GM19193 (cell line): Measurements from ENCODE around the gene ADISSP.
A peak's percentile ranks its signal among the peaks of the same experiment; 100 is the strongest.

Source experiments
- POLR2A ChIP-seq: IDR thresholded peaks from 4 replicates; pipeline ENCODE4 v1.6.1; 2011; ENCODE audit not compliant: insufficient read depth, insufficient read length; ENCODE audit errors: extremely low read depth

Gene ADISSP

GRCh38 chr20:3802524-3803239 lies 35.1 kb upstream of the ADISSP start:
- TF ChIP-seq POLR2A = no peak

- no peak for TF ChIP-seq POLR2A
Observed at GRCh38 chr20:3801846-3802245, 34.3 kb upstream of the ADISSP start.

- no peak for TF ChIP-seq POLR2A
Observed at GRCh38 chr20:3801299-3801698, 33.7 kb upstream of the ADISSP start.

- TF ChIP-seq POLR2A = no peak
Observed at GRCh38 chr20:3800878-3801260, 33.3 kb upstream of the ADISSP start.

GRCh38 chr20:3800256-3800877 lies 32.8 kb upstream of the ADISSP start:
- TF ChIP-seq POLR2A = no peak

- no peak for TF ChIP-seq POLR2A
Observed at GRCh38 chr20:3798908-3799248, 31.3 kb upstream of the ADISSP start.

- no peak for TF ChIP-seq POLR2A
Observed at GRCh38 chr20:3798373-3798768, 30.8 kb upstream of the ADISSP start.

- no peak for TF ChIP-seq POLR2A
Observed at GRCh38 chr20:3797592-3798372, 30.2 kb upstream of the ADISSP start.

- no peak for TF ChIP-seq POLR2A
Observed at GRCh38 chr20:3797226-3797545, 29.6 kb upstream of the ADISSP start.

- no peak for TF ChIP-seq POLR2A
Observed at GRCh38 chr20:3796477-3797225, 29.1 kb upstream of the ADISSP start.

GRCh38 chr20:3795511-3796468 lies 28.2 kb upstream of the ADISSP start, which contains the start of gene CDC25B:
Gene CDC25B, plus strand, starts transcription at chr20:3796310. Its CDS starts 222 bp downstream, at chr20:3796532.
- peak; percentile 66 for TF ChIP-seq POLR2A

- TF ChIP-seq POLR2A = no peak
Observed at GRCh38 chr20:3794701-3795420, 27.3 kb upstream of the ADISSP start.

GRCh38 chr20:3788685-3789155 lies 21.2 kb upstream of the ADISSP start:
- TF ChIP-seq POLR2A = no peak

- no peak for TF ChIP-seq POLR2A
Observed at GRCh38 chr20:3787324-3788014, 19.9 kb upstream of the ADISSP start.
